LHCN-M2 (cell line): Measurements from ENCODE around the gene S100A12. TPM values are rescaled to one million over a fixed set of nuclear protein-coding genes. Genes with fewer than 3 reads are reported as not detected.

Source experiments
- DNase-seq: peaks from one replicate; pipeline ENCODE4 v3.0.0-alpha.2; 2012; ENCODE audit warnings: low read depth
- total RNA-seq: library from RNA; depleted of rRNA; stranded (reverse); fragments of >200 nt; gene quantifications from 2 replicates; pipeline ENCODE4 v1.2.3, GENCODE V29; 2014

S100A12 gene
- total RNA-seq, 1 experiment from 2014 or later: not detected

DNA sequence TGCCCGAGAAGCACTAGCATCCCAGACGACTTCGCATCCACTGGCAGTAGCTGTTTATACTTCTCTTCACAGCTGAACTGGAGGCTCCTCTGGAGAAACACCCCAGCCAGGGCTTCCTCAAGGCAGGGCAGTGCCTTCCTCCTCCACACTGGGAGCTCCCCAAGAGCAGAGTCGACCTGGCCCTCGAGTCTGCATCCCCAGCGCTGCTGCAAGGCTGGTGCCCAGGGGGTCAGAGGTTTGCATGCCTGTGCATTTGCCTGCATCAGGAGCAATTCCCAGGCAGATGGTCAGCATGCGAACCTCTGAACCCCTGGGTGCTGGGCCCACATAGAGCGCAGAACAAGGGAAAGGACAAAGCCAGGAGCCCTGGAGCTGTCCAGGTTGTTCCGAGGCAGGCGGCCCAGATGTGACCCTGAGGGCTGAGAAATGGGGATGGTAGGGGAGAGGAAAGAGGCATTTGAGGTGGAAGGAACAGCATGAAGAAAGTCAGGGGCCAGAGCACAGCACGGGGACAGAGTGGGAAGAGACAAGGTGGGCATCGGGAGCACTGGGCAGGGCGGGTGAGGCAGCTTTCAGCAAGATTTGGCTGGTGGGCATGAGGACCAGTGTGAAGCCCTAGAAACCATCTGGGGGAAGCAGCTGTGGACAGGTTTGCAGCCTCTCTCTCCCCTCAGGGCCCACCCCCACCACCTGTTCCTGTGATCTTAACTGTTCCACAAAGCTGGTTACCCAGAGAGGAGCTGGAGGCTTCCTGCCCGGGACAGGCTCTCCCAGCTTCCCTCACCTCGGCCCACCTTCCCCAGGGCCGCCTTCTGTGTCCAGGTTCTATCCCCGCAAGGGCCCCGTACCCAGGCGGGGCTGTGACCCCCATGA is 21.9 kb upstream of the S100A12 start:
- DNase-seq: no peak

DNA sequence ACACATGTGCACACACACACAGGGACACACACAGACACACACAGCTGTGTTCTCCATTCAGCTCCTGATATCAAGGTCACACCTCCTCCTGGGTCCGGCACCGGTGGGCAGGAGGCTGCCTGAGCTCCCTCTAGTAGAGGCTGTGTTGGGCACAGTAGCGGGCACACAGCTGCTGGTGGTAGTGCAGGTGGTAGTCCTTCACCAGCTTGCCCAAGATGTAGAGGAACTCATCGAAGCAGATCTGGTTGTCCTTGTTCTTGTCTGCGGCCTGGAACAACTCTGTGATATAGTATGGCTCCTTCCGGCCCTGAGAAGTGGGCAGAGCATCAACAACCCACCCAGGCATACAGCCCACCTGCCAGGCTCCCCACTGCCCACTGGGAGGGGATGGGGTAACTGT is 21.0 kb upstream of the S100A12 start:
- DNase-seq: no peak

DNA sequence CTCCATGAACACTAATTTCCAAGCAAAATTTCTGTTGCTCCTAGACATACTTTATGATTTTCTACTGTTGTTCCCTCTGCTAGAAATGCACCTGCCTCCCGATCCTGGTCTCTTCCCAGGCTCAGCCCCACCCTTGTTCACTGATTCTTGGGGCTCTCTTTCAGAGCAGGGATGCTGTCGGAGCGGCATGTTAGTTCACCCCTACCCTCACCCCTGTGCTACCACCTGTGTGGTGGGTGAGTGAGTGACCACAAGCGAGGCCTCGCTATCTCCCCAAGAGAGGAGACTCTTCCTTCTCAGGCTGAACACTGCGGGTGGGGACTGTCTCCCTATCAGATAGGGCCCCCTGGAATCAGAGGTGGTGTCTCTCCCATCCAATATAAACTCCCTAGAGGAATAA is 20.4 kb upstream of the S100A12 start:
- DNase-seq: no peak

- DNase-seq: no peak
Measured at GRCh38 chr1:153395136-153395685, 19.8 kb upstream of the S100A12 start.

DNA sequence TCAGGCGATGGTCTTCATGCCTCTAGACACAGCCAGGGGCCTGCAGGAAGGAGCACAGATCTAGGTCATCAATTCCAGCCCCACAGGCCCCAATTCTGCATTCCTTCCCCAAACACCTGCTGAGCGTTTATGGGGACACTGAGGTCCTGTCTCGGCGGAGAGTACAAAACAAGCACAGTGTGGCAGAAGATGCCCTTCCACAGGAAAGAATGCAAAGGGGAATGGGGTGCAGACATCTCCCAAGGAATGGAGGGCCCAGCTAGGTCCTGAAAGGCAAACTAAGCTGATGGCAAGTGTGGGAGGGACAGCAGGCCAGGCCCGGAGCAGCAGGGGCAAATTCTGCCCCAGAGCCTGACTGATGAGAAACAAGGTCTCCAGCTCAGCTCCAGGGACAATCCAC is 19.0 kb upstream of the S100A12 start:
- DNase-seq: no peak

DNA sequence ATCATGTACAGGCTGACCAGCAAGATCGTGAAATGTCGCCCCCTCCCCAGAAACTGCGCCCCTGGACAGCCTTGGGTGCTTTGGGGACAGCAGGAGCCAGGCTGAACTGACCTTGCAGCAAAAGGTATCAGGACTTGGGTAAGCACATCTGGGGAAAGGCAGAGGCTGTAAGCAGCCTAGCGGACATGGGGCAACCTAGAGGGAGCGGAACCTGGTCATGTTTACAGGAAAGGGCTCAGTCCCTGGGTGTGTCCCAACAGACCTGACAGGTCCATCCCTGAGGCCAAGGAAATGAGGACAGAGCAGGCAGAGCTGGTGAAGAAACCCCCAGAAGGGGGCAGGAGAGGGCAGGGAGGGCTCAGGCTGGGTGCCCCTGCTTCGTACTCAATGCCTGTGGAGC is 18.5 kb upstream of the S100A12 start:
- DNase-seq: no peak

DNA sequence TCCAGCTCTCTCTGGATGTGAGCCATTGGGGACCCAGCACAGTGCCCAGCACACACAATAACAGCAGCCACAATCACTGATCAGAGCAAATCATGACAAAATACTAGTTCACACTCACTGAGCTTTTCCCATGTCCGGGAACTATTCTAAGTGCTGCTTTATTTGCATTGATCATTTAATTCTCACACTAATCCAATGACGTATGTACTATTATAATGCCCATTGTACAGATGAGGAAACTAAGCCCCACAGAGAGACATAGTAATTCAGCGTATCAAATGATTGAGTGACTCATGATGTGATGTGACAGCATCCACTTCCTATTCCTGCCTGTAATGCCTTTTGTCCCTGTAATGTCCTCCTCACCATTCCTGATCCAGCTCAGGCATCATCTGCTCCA is 17.4 kb upstream of the S100A12 start:
- DNase-seq: no peak

DNA sequence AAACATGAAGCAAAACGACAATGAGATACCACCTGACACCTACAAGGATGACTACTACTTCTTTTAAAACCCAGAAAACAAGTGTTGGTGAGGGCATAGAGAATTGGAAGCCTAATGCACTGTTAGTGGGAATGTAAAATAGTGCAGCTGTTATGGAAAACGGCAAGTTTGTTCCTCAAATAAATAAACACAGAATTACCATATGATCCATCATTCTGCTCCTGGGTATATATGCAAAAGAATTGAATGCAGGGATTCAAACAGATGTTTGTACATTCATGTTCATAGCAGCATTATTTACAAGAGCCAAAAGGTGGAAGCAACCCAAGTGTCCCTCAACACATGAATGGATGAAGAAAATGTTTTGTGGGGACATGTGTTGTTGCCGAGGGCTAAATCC is 16.8 kb upstream of the S100A12 start:
- DNase-seq: no peak

- no peak for DNase-seq
Measured at GRCh38 chr1:153390938-153391710, 15.7 kb upstream of the S100A12 start, which contains the start of gene S100A8. Gene S100A8, minus strand, starts transcription at chr1:153391073. Its CDS starts 538 bp downstream, at chr1:153390535.

DNA sequence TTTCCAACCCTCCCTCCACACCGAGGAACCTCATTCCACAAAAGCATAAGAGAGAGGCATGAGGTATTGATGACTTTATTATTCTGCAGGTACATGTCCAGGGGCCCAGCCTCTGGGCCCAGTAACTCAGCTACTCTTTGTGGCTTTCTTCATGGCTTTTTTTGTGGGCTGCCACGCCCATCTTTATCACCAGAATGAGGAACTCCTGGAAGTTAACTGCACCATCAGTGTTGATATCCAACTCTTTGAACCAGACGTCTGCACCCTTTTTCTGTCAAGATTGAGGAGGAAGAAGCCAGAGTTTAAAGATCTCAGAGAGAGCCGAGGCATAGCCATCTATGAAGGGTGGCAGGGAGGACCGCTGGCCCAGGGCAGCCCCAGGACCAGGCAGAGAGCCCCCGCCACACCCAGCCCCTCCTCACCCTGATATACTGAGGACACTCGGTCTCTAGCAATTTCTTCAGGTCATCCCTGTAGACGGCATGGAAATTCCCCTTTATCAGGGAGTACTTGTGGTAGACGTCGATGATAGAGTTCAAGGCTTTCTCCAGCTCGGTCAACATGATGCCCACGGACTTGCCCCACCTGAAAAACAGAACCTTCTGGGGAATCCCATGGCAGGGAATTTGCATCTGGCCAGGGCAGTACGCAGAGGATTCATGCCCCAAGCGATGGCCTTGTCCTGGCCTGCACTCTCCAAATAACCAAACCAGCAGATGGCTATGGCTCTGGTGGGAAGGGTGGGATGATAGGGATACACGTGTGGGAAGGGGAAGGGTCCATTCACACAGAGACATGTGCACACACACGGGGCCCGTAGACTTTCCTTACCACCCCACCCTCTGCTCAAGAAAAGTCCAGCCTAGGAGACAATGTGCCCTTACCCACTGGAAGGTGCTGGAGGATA is 14.8 kb upstream of the S100A12 start:
- DNase-seq: no peak

GRCh38 chr1:153389401-153389800 is 14.0 kb upstream of the S100A12 start:
- DNase-seq: no peak

DNA sequence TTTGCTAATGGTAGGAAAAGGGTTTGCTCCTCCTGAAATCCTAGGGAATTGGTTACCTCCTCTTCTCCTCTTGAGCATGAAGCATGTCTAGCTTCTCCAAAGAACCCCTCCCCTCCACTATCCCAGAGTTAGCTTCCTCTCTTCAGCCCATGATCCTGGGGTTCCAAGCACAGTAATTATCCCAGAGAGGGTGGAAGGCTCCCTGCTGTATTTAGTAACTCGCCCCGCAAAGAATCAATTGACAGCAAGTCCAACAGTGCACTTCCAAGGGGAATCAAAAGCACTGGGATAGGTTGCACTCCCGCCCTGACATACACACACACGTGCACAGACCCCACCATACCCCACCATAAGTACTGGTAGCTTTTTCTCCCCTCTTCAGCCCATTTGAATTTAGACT is 12.4 kb upstream of the S100A12 start:
- no peak for DNase-seq

- DNase-seq: no peak
Measured at GRCh38 chr1:153387001-153387400, 11.6 kb upstream of the S100A12 start.

GRCh38 chr1:153386500-153386901 is 11.1 kb upstream of the S100A12 start:
- DNase-seq: no peak

GRCh38 chr1:153384958-153385580 is 9.6 kb upstream of the S100A12 start:
- DNase-seq: no peak

DNA sequence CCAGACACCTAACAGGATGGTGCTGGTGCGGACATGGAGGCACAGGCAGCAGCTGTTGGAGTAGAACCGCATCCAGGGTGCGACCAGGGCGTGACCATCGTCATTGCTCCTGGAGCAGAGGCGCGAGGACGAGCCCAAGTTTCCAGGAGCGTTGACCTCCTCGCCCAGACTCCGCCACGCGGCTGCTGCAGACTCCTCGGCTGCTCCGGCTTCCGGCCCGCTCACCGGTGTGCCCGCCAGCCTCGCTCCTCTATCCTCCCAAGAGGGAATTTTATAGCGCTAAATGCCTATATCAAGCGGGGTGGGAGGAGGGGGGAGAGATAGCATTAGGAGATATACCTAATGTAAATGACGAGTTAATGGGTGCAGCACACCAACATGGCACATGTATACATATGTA is 5.3 kb upstream of the S100A12 start:
- no peak for DNase-seq

- no peak for DNase-seq
Measured at GRCh38 chr1:153379591-153379990, 4.2 kb upstream of the S100A12 start.

DNA sequence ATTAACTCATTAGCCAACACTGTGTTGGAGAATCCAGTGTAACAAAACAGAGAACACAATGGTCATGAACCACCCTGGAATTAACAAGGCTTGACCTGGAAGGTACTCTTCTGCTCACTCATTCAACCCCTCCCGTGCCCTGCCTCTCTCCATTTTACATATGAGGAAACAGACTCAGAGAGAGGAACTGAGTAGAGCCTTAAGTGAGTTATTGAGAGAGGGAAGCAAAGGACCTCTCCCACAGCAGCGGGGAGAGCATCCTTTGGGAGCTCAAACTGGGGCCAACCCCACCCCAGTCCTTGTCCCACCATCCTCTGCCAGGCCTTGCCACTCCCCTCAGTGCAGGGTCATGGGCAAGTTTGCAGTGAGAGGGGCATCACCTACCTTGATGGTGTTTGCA is 1.4 kb downstream of the S100A12 start:
- DNase-seq: no peak

GRCh38 chr1:153372571-153372970 is 2.9 kb downstream of the S100A12 start:
- no peak for DNase-seq

DNA sequence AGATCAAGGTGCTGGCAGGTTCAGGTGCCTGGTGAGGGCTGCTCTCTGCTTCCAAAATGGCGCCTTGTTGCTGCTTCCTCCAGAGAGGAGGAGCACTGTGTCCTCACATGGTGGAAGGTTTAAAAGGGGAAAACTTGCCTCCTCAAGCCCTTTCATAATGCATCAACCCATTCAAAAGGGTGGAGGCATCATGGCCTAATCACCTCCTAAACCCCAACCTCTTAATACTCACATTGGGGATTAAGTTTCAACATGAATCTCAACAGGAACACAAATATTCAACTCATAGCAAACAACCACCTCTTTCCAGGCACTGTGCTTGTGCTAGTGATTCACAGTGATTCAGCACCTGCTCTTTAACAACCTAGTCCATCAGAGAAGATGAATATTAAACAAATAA is 4.2 kb downstream of the S100A12 start:
- no peak for DNase-seq

GRCh38 chr1:153370146-153370545 is 5.3 kb downstream of the S100A12 start:
- no peak for DNase-seq
